HEK293 (cell line): Measurements from ENCODE around the gene EPHB3.

ENCODE experiments used
- CTCF ChIA-PET: fragments of 350-600 bp; formaldehyde crosslinking; extraction: SDS; loops from one replicate; lab custom pipeline; 2021; ENCODE audit warnings: antibody characterized with exemption; lab: Yijun Ruan, JAX
- POLR2A ChIA-PET: fragments of 300-600 bp; formaldehyde crosslinking; extraction: SDS; loops from one replicate; lab custom pipeline; 2020; ENCODE audit warnings: antibody characterized with exemption, inconsistent platforms; lab: Yijun Ruan, JAX
- H3K27ac ChIP-seq: fragments of 200-500 bp; sonication (Bioruptor generic); 2 replicates; pipeline ENCODE4 v1.5.1; 2014; ENCODE audit warnings: low read depth, low read length, control low read depth, inconsistent platforms; ENCODE audit errors: extremely low read depth
- H3K36me3 ChIP-seq, 2 experiments: fragments of 200-500 bp in 1 of 2; sonication (Bioruptor generic) in 1 of 2; 1 replicate in 1 of 2; 2 replicates in 1 of 2; pipeline ENCODE4 v1.5.1; 2014 to 2017; ENCODE audit warnings: inconsistent platforms in 2 of 2, low read length in 2 of 2; ENCODE audit not compliant: control insufficient read depth in 2 of 2, insufficient read depth in 1 of 2
- H3K4me1 ChIP-seq: fragments of 200-500 bp; sonication (Bioruptor generic); 2 replicates; pipeline ENCODE4 v1.5.1; 2014; ENCODE audit warnings: mild to moderate bottlenecking, low read length, inconsistent platforms; ENCODE audit not compliant: control insufficient read depth, insufficient read depth
- H3K4me3 ChIP-seq: 2 replicates; pipeline ENCODE4 v1.5.1; 2011; ENCODE audit warnings: low read depth, mild to moderate bottlenecking, control low read depth, low read length, moderate library complexity
- H3K9me3 ChIP-seq: fragments of 200-500 bp; sonication (Bioruptor generic); 2 replicates; pipeline ENCODE4 v1.5.1; 2014; ENCODE audit warnings: low read depth, low read length, inconsistent platforms; ENCODE audit not compliant: control insufficient read depth, insufficient read depth
- PATZ1 ChIP-seq: fragments of 450-650 bp; formaldehyde crosslinking; IDR thresholded peaks from 2 replicates; pipeline ENCODE4 v1.5.1; 2016; ENCODE audit warnings: missing biosample characterization, missing genetic modification characterization
- SP3 ChIP-seq: fragments of 450-650 bp; formaldehyde crosslinking; IDR thresholded peaks from 2 replicates; pipeline ENCODE4 v1.5.1; 2016; ENCODE audit warnings: missing biosample characterization, missing genetic modification characterization
- ZBTB1 ChIP-seq: fragments of 450-650 bp; formaldehyde crosslinking; IDR thresholded peaks from 2 replicates; pipeline ENCODE4 v1.5.1; 2016; ENCODE audit warnings: missing biosample characterization, missing genetic modification characterization
- ZNF138 ChIP-seq: fragments of 450-650 bp; formaldehyde crosslinking; IDR thresholded peaks from 2 replicates; pipeline ENCODE4 v1.5.1; 2016; ENCODE audit warnings: missing biosample characterization, missing genetic modification characterization, borderline replicate concordance
- ZNF19 ChIP-seq: fragments of 450-650 bp; formaldehyde crosslinking; IDR thresholded peaks from 2 replicates; pipeline ENCODE4; 2016; ENCODE audit warnings: missing biosample characterization, missing genetic modification characterization, low read depth
- ZNF362 ChIP-seq: fragments of 450-650 bp; formaldehyde crosslinking; IDR thresholded peaks from 2 replicates; pipeline ENCODE4 v1.5.1; 2016; ENCODE audit warnings: missing biosample characterization, missing genetic modification characterization
- ZNF521 ChIP-seq: fragments of 450-650 bp; formaldehyde crosslinking; IDR thresholded peaks from 2 replicates; pipeline ENCODE4 v1.5.1; 2017; ENCODE audit warnings: missing biosample characterization, mild to moderate bottlenecking, missing genetic modification characterization
- ZNF530 ChIP-seq: fragments of 450-650 bp; formaldehyde crosslinking; IDR thresholded peaks from 2 replicates; pipeline ENCODE4 v1.5.1; 2016; ENCODE audit warnings: low read depth, missing biosample characterization, missing genetic modification characterization
- ZNF639 ChIP-seq: fragments of 450-650 bp; formaldehyde crosslinking; IDR thresholded peaks from 2 replicates; pipeline ENCODE4 v1.5.1; 2016; ENCODE audit warnings: missing biosample characterization, missing genetic modification characterization
- ZNF654 ChIP-seq: fragments of 450-650 bp; formaldehyde crosslinking; IDR thresholded peaks from 2 replicates; pipeline ENCODE4 v1.5.1; 2016; ENCODE audit warnings: low read depth, missing biosample characterization, missing genetic modification characterization
- ZNF670 ChIP-seq: fragments of 450-650 bp; formaldehyde crosslinking; IDR thresholded peaks from 2 replicates; pipeline ENCODE4 v1.5.1; 2016; ENCODE audit warnings: missing biosample characterization, missing genetic modification characterization, low read depth
- ZNF704 ChIP-seq: fragments of 450-650 bp; formaldehyde crosslinking; IDR thresholded peaks from 2 replicates; pipeline ENCODE4 v1.5.1; 2016; ENCODE audit warnings: missing biosample characterization, missing genetic modification characterization
- ZNF792 ChIP-seq: fragments of 450-650 bp; formaldehyde crosslinking; IDR thresholded peaks from 2 replicates; pipeline ENCODE4 v1.5.1; 2016; ENCODE audit warnings: missing biosample characterization, missing genetic modification characterization
- TF ChIP-seq, protein P1 (sequence below): fragments of 450-650 bp; formaldehyde crosslinking; conservative IDR thresholded peaks from 2 replicates; pipeline ENCODE4 v1.5.1; 2016; ENCODE audit warnings: low read depth, missing biosample characterization, missing genetic modification characterization
- TF ChIP-seq, protein P2 (sequence below): fragments of 450-650 bp; formaldehyde crosslinking; IDR thresholded peaks from 2 replicates; pipeline ENCODE4 v1.5.1; 2017; ENCODE audit warnings: missing biosample characterization, missing genetic modification characterization
- TF ChIP-seq, protein P3 (sequence below): fragments of 450-650 bp; formaldehyde crosslinking; IDR thresholded peaks from 2 replicates; pipeline ENCODE4 v1.5.1; 2016; ENCODE audit warnings: missing biosample characterization, missing genetic modification characterization

The EPHB3 gene

GRCh38 chr3:184561061-184561912, at the start of gene EPHB3 (continued):
- TF ChIP-seq ZNF654 (tag by site-specific recombination) (peak; percentile 96), ZBTB1 (tag by site-specific recombination) (no peak), ZNF521 (tag by site-specific recombination) (no peak), ZNF19 (tag by site-specific recombination) (no peak), ZNF639 (tag by site-specific recombination) (no peak), SP3 (peak; percentile 82; the same call in 1 of the 2 replicates)
- TF ChIP-seq, protein P1, sequence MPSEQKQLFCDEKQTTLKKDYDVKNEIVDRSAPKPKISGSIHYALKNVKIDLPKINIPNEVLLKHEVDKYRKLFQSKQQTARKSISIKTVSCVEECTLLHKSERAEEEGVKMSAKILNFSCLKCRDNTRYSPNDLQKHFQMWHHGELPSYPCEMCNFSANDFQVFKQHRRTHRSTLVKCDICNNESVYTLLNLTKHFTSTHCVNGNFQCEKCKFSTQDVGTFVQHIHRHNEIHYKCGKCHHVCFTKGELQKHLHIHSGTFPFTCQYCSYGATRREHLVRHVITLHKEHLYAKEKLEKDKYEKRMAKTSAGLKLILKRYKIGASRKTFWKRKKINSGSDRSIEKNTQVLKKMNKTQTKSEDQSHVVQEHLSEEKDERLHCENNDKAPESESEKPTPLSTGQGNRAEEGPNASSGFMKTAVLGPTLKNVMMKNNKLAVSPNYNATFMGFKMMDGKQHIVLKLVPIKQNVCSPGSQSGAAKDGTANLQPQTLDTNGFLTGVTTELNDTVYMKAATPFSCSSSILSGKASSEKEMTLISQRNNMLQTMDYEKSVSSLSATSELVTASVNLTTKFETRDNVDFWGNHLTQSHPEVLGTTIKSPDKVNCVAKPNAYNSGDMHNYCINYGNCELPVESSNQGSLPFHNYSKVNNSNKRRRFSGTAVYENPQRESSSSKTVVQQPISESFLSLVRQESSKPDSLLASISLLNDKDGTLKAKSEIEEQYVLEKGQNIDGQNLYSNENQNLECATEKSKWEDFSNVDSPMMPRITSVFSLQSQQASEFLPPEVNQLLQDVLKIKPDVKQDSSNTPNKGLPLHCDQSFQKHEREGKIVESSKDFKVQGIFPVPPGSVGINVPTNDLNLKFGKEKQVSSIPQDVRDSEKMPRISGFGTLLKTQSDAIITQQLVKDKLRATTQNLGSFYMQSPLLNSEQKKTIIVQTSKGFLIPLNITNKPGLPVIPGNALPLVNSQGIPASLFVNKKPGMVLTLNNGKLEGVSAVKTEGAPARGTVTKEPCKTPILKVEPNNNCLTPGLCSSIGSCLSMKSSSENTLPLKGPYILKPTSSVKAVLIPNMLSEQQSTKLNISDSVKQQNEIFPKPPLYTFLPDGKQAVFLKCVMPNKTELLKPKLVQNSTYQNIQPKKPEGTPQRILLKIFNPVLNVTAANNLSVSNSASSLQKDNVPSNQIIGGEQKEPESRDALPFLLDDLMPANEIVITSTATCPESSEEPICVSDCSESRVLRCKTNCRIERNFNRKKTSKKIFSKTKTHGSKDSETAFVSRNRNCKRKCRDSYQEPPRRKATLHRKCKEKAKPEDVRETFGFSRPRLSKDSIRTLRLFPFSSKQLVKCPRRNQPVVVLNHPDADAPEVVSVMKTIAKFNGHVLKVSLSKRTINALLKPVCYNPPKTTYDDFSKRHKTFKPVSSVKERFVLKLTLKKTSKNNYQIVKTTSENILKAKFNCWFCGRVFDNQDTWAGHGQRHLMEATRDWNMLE (tag by site-specific recombination), result no peak

GRCh38 chr3:184512621-184513020, 49.0 kb upstream of the EPHB3 start:
- POLR2A ChIA-PET, result no interaction called here

More at GRCh38 chr3:184512621-184513020, 49.0 kb upstream of the EPHB3 start:
- Histone ChIP-seq H3K4me3 (no peak overlapping the region), H3K36me3 (no peaks in the 10 kb centered on the region), H3K9me3 (no peaks in the 10 kb centered on the region), H3K4me1 (no peaks in the 10 kb centered on the region; the same call in 1 of the 2 replicates), H3K27ac (no peak overlapping the region)
- TF ChIP-seq ZNF362 (tag by site-specific recombination) (no peak), ZNF530 (no peak), ZNF670 (no peak), ZNF704 (tag by site-specific recombination) (no peak), ZNF138 (tag by site-specific recombination) (no peak), PATZ1 (tag by site-specific recombination) (no peak), ZNF792 (tag by site-specific recombination) (no peak)
- TF ChIP-seq, protein P2, sequence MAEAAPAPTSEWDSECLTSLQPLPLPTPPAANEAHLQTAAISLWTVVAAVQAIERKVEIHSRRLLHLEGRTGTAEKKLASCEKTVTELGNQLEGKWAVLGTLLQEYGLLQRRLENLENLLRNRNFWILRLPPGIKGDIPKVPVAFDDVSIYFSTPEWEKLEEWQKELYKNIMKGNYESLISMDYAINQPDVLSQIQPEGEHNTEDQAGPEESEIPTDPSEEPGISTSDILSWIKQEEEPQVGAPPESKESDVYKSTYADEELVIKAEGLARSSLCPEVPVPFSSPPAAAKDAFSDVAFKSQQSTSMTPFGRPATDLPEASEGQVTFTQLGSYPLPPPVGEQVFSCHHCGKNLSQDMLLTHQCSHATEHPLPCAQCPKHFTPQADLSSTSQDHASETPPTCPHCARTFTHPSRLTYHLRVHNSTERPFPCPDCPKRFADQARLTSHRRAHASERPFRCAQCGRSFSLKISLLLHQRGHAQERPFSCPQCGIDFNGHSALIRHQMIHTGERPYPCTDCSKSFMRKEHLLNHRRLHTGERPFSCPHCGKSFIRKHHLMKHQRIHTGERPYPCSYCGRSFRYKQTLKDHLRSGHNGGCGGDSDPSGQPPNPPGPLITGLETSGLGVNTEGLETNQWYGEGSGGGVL (tag by site-specific recombination), result no peak
- TF ChIP-seq, protein P3, sequence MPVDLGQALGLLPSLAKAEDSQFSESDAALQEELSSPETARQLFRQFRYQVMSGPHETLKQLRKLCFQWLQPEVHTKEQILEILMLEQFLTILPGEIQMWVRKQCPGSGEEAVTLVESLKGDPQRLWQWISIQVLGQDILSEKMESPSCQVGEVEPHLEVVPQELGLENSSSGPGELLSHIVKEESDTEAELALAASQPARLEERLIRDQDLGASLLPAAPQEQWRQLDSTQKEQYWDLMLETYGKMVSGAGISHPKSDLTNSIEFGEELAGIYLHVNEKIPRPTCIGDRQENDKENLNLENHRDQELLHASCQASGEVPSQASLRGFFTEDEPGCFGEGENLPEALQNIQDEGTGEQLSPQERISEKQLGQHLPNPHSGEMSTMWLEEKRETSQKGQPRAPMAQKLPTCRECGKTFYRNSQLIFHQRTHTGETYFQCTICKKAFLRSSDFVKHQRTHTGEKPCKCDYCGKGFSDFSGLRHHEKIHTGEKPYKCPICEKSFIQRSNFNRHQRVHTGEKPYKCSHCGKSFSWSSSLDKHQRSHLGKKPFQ (tag by site-specific recombination), result no peak
- CTCF ChIA-PET, result interaction anchor here (0.6 to 4.7 kb wide), 10 partner anchors 8 to 159 kb away, joined by 3 to 85 read pairs (median 9); partner anchors contain the start of gene EPHB3
